ENCODE measurements around the gene HAL. TPM values are rescaled to one million over a fixed set of nuclear protein-coding genes. Genes with fewer than 3 reads are reported as not detected.

The HAL gene
- total and polyA plus RNA-seq, 4 donors = 62.4 to 174 (median 119) TPM

GRCh38 chr12:96040305-96041133, 44.4 kb upstream of the HAL start:
- Histone ChIP-seq H3K9me3 (ENCODE audit: control insufficient read depth in 4 of 4, low read length in 3 of 4) (no peaks in the 10 kb centered on the region), H3K36me3 (ENCODE audit: control insufficient read depth in 4 of 4, insufficient read depth in 3 of 4, low read depth in 1 of 4, low read length in 3 of 4) (no peaks in the 10 kb centered on the region), H3K9ac (ENCODE audit: low read depth in 1 of 2, low read length in 2 of 2) (no peak overlapping the region), H3K4me3 (ENCODE audit: low read depth in 1 of 3, low read length in 3 of 3) (no peak overlapping the region), H3K27me3 (ENCODE audit: control insufficient read depth in 4 of 4, insufficient read depth in 4 of 4, low read length in 3 of 4) (no peaks in the 10 kb centered on the region), H3K4me1 (ENCODE audit: control insufficient read depth in 4 of 4, insufficient read depth in 4 of 4, low read length in 3 of 4) (no peaks in the 10 kb centered on the region), H3K27ac (ENCODE audit: low read depth in 1 of 2, low read length in 2 of 2) (no peak overlapping the region)
- TF ChIP-seq RAD21 (IDR thresholded peaks at IDR 0.05) = no peak
- no peak for TF ChIP-seq YY1 (IDR thresholded peaks at IDR 0.05)
- TF ChIP-seq HNF4G (IDR thresholded peaks at IDR 0.05) = no peak
- TF ChIP-seq RXRA (IDR thresholded peaks at IDR 0.05) = no peak
- no peak for TF ChIP-seq NR2F2 (IDR thresholded peaks at IDR 0.05)
- no peak for TF ChIP-seq MAX (IDR thresholded peaks at IDR 0.05)
- TF ChIP-seq ZBTB33 (IDR thresholded peaks at IDR 0.05) = no peak
- no peak for TF ChIP-seq FOXA2 (IDR thresholded peaks at IDR 0.05)
- no peak for TF ChIP-seq HNF4A (conservative IDR thresholded peaks at IDR 0.05)
- TF ChIP-seq ATF3 (IDR thresholded peaks at IDR 0.05) = no peak
- no peak for TF ChIP-seq REST (IDR thresholded peaks at IDR 0.05)
- TF ChIP-seq SP1 (IDR thresholded peaks at IDR 0.05) = no peak
- TF ChIP-seq EGR1 (IDR thresholded peaks at IDR 0.05; ENCODE audit: low read depth in 2 of 2) = no peak
- DNase-seq (ENCODE audit: low spot score) = no peak
- 59% methylated on average over 3 of the region's 3 CpGs for WGBS

- no peaks in the 10 kb centered on the region for H3K36me3 ChIP-seq (ENCODE audit: control insufficient read depth in 4 of 4, insufficient read depth in 3 of 4, low read depth in 1 of 4, low read length in 3 of 4)
- WGBS = 90% methylated on average over 3 of the region's 3 CpGs
- peaks cover 0 to 5% (median 3%) of the 10 kb centered on the region in 4 donors for H3K4me1 ChIP-seq (ENCODE audit: control insufficient read depth in 4 of 4, insufficient read depth in 4 of 4, low read length in 3 of 4)
- DNase-seq (ENCODE audit: low spot score) = no peak
- no peak for TF ChIP-seq NR2F2 (IDR thresholded peaks at IDR 0.05)
- no peak for TF ChIP-seq HNF4A (conservative IDR thresholded peaks at IDR 0.05)
- TF ChIP-seq GABPA (IDR thresholded peaks at IDR 0.05 in 1 of 2, conservative IDR thresholded peaks at IDR 0.05 in 1 of 2) = no peak
- no peak for TF ChIP-seq FOXA2 (IDR thresholded peaks at IDR 0.05)
- no peak for TF ChIP-seq HNF4G (IDR thresholded peaks at IDR 0.05)
- TF ChIP-seq ZBTB33 (IDR thresholded peaks at IDR 0.05) = no peak
- TF ChIP-seq TAF1 (conservative IDR thresholded peaks at IDR 0.05) = no peak
- no peak for TF ChIP-seq REST (IDR thresholded peaks at IDR 0.05)
- no peak for TF ChIP-seq RAD21 (IDR thresholded peaks at IDR 0.05)
- TF ChIP-seq ATF3 (IDR thresholded peaks at IDR 0.05) = no peak
- no peak for TF ChIP-seq CTCF (IDR thresholded peaks at IDR 0.05; ENCODE audit: low read depth, low read length, missing input control)
- no peak overlapping the region for H3K27ac ChIP-seq (ENCODE audit: low read depth in 1 of 2, low read length in 2 of 2)
- no peak overlapping the region for H3K9ac ChIP-seq (ENCODE audit: low read depth in 1 of 2, low read length in 2 of 2)
- H3K27me3 ChIP-seq (ENCODE audit: control insufficient read depth in 4 of 4, insufficient read depth in 4 of 4, low read length in 3 of 4) = no peaks in the 10 kb centered on the region
- H3K4me3 ChIP-seq (ENCODE audit: low read depth in 1 of 3, low read length in 3 of 3) = no peak overlapping the region
- no peaks in the 10 kb centered on the region for H3K9me3 ChIP-seq (ENCODE audit: control insufficient read depth in 4 of 4, low read length in 3 of 4)
Observed at GRCh38 chr12:96039516-96039915, 43.4 kb upstream of the HAL start.
